Measurements from ENCODE around the gene ZC3H11A.

ZC3H11A gene

DNA sequence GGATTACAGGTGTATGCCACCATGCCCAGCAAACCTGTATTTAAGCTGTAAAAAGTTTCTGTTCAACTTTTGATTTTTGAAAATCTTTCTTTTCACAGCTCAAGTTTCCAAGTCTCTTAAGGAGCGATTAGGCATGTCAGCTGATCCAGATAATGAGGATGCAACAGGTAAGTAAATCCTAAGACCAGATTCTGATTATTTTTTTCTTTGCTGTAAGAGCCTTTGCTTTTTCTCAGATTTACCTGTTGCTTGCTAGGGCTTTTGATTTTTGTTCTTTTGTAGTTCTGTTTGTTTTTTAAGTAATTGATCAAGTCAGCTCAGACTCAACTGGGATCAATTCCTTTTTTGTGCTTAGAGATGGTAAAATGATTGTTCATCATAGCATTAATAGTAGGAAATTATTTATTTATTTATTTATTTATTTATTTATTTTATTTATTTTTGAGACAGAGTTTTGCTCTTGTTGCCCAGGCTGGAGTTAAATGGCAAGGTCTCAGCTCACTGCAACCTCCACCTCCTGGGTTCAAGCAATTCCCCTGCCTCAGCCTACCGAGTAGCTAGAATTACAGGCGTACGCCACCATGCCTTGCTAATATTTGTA, 44.9 kb downstream of the ZC3H11A start:
- Histone ChIP-seq H3K27ac (ENCODE audit: low read length) (no peak overlapping the region), H3K27me3 (ENCODE audit: control insufficient read depth in 1 of 2, insufficient read depth in 2 of 2, low read length in 2 of 2) (no peaks in the 10 kb centered on the region), H3K4me3 (ENCODE audit: low read length in 2 of 2) (no peak overlapping the region), H3K36me3 (ENCODE audit: control insufficient read depth in 2 of 2, insufficient read depth in 2 of 2, low read length in 2 of 2) (peaks cover 26 to 36% of the 10 kb centered on the region in 2 donors), H3K4me1 (ENCODE audit: control insufficient read depth, insufficient read depth, low read length) (no peaks in the 10 kb centered on the region), H3K9me3 (ENCODE audit: control insufficient read depth in 2 of 2, low read length in 2 of 2) (no peaks in the 10 kb centered on the region), H3K9ac (ENCODE audit: low read length in 2 of 2) (no peak overlapping the region)

DNA sequence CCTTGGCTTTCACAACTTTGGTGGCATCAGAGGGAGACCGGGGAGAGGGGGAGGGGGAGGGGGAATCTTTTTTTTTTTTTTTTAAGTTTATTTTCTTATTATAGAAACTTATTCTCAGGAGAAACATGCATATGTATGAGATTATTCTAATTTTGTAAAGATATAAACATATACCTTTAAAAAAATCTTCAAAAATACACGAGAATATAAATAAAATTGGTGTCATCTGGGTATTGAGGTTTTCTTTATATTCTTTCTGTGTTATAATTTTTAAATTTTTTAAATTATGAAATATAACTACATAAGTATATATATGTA, 47.1 kb downstream of the ZC3H11A start:
- H3K9me3 ChIP-seq (ENCODE audit: control insufficient read depth in 2 of 2, low read length in 2 of 2), result no peaks in the 10 kb centered on the region
- no peak overlapping the region for H3K27ac ChIP-seq (ENCODE audit: low read length)
- peaks cover 29 to 37% of the 10 kb centered on the region in 2 donors for H3K36me3 ChIP-seq (ENCODE audit: control insufficient read depth in 2 of 2, insufficient read depth in 2 of 2, low read length in 2 of 2)
- no peak overlapping the region for H3K4me3 ChIP-seq (ENCODE audit: low read length in 2 of 2)
- no peak overlapping the region for H3K9ac ChIP-seq (ENCODE audit: low read length in 2 of 2)
- H3K4me1 ChIP-seq (ENCODE audit: control insufficient read depth, insufficient read depth, low read length), result no peaks in the 10 kb centered on the region
- H3K27me3 ChIP-seq (ENCODE audit: control insufficient read depth in 1 of 2, insufficient read depth in 2 of 2, low read length in 2 of 2), result no peaks in the 10 kb centered on the region

DNA sequence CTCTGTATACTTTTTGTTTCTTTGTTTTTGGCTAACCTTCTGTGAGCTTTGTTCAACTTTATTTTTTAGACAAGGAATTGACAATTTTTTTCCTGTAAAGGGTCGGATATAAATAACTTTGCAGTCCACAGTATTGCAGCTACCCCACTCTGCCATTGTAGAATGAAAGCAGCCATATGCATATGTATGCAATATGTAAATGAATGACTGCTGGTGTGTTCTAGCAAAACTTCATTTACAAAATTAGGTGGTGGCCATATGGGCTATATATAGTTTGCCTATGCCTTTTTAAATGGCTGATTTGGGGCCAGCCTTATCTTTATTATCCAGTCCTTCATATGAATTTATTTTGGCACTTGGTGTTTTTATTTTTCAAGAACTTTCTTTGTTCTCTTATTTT, 48.0 kb downstream of the ZC3H11A start:
- H3K4me3 ChIP-seq (ENCODE audit: low read length in 2 of 2), result no peak overlapping the region
- H3K36me3 ChIP-seq (ENCODE audit: control insufficient read depth in 2 of 2, insufficient read depth in 2 of 2, low read length in 2 of 2), result peaks cover 23 to 36% of the 10 kb centered on the region in 2 donors
- H3K9me3 ChIP-seq (ENCODE audit: control insufficient read depth in 2 of 2, low read length in 2 of 2), result no peaks in the 10 kb centered on the region
- H3K27me3 ChIP-seq (ENCODE audit: control insufficient read depth in 1 of 2, insufficient read depth in 2 of 2, low read length in 2 of 2), result no peaks in the 10 kb centered on the region
- H3K9ac ChIP-seq (ENCODE audit: low read length in 2 of 2), result no peak overlapping the region
- H3K27ac ChIP-seq (ENCODE audit: low read length), result no peak overlapping the region
- no peaks in the 10 kb centered on the region for H3K4me1 ChIP-seq (ENCODE audit: control insufficient read depth, insufficient read depth, low read length)

Data from stomach smooth muscle (tissue), 2 donors.